Memory B cell (primary cell): Measurements from ENCODE around the gene ANKS4B.

Experiments
- ATAC-seq: fragments of 150-1000 bp; cut with Tn5 transposase; 2 replicates; pipeline ENCODE4 v1.10.0; 2021; ENCODE audit warnings: low read depth, mild to moderate bottlenecking, moderate library complexity
- DNase-seq, 2 donors: peaks; one replicate each; pipeline ENCODE4 v3.0.0; 2022; ENCODE audit warnings: low spot score in 2 of 2
- H3K27ac Mint-ChIP-seq: one replicate; pipeline ENCODE4 v1.8.0; 2022; ENCODE audit warnings: mild to moderate bottlenecking, moderate library complexity, mixed read lengths
- H3K27me3 Mint-ChIP-seq: one replicate; pipeline ENCODE4 v1.8.0; 2022; ENCODE audit warnings: mixed read lengths
- H3K36me3 Mint-ChIP-seq: one replicate; pipeline ENCODE4 v1.8.0; 2022; ENCODE audit warnings: mild to moderate bottlenecking, mixed read lengths
- H3K4me1 Mint-ChIP-seq: one replicate; pipeline ENCODE4 v1.8.0; 2022; ENCODE audit warnings: mixed read lengths
- H3K4me3 Mint-ChIP-seq: one replicate; pipeline ENCODE4 v1.8.0; 2022; ENCODE audit warnings: mild to moderate bottlenecking, moderate library complexity, mixed read lengths
- H3K9me3 Mint-ChIP-seq: one replicate; pipeline ENCODE4 v1.8.0; 2022; ENCODE audit warnings: mixed read lengths

The ANKS4B gene

GRCh38 chr16:21203155-21203797 is 30.2 kb upstream of the ANKS4B start:
- H3K27me3 Mint-ChIP-seq, result peaks cover 18% of the 10 kb centered on the region
- no peak for ATAC-seq

DNA sequence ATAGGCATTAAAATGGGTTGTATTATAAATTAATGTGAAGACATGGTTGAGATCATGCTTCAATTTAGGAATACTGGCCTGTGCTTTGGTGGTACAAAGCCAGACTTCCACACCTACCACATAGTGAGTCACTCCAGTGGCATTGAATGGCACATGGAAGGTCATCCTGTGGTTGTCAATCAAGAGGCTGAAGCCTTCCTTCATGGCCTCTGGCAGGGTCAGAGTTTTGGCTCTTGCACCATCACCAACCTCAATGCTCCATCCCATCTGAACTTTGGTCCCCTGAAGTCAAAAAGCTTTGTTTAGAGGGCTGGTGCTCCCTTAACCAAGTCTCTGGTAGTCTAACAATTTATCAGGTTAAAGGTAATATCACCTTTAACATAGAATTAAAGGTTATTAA is 28.2 kb upstream of the ANKS4B start:
- ATAC-seq (no peak), DNase-seq (no peak)
- Mint-ChIP-seq H3K9me3 (no peaks in the 10 kb centered on the region), H3K4me3 (no peak overlapping the region), H3K36me3 (no peaks in the 10 kb centered on the region), H3K27ac (no peak overlapping the region), H3K27me3 (peaks cover 18% of the 10 kb centered on the region), H3K4me1 (no peaks in the 10 kb centered on the region)

More at GRCh38 chr16:21203155-21203797, 30.2 kb upstream of the ANKS4B start:
- H3K4me3 Mint-ChIP-seq, result no peak overlapping the region
- H3K27ac Mint-ChIP-seq, result no peak overlapping the region
- H3K9me3 Mint-ChIP-seq, result no peaks in the 10 kb centered on the region
- H3K36me3 Mint-ChIP-seq, result no peaks in the 10 kb centered on the region
- no peaks in the 10 kb centered on the region for H3K4me1 Mint-ChIP-seq
- no peak for DNase-seq

DNA sequence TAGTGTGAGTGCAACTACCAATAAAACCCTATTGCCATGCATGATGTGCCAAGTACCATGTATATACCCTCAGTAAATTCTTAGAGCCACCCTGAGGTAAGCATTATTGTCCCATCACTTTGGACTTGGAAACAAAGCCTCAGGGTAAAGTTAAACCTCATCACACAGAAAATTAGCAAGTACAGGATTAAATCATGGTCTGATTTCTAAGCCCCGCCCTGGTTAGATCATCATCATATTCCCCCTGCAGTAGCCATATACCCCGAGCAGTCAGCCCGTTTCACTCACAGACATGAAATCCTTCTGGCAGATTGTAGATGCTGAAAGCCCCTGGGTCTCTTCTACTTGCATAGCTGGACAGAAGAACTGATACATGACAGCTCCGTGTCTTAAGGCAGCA is 26.9 kb upstream of the ANKS4B start:
- no peaks in the 10 kb centered on the region for H3K9me3 Mint-ChIP-seq
- H3K4me1 Mint-ChIP-seq, result no peaks in the 10 kb centered on the region
- no peak for DNase-seq
- no peaks in the 10 kb centered on the region for H3K36me3 Mint-ChIP-seq
- H3K4me3 Mint-ChIP-seq, result no peak overlapping the region
- no peak overlapping the region for H3K27ac Mint-ChIP-seq
- no peak for ATAC-seq
- peaks cover 10% of the 10 kb centered on the region for H3K27me3 Mint-ChIP-seq

DNA sequence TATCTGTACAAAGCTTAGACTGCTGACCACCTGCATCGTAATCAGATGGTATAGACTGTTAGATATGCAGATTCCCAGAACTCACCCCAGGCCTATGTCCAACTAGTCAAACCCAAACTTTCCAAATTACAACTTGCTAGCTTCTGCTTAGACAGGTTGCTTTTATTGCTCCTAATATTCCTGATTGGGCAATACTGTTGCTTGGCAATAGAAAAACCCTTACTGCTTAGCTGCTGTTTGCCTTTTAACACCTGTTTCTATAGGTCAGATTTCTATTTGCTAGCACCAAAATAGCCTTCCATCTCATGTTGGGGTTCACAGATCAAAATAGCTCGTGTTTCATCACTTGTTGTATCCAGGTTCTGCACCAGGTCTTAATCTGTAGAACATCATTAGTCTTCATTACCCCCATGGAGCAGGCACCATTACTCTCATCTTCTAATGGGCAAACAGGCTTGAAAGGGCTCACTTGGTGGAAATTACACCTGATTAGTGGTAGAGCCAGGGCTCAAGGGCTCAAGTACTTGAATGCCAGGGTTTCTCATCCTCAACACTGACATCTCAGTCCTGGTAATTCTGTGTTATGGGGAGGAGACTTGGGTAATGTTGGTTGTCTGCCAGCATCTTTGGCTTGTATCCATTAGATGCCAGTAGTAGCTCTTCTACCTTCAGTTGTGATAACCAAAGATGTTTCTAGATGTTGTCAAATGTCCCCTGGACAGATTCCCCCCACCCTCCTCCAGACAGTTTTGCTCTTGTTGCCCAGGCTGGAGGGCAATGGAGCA is 24.9 kb upstream of the ANKS4B start:
- no peak overlapping the region for H3K27ac Mint-ChIP-seq
- no peaks in the 10 kb centered on the region for H3K36me3 Mint-ChIP-seq
- DNase-seq (no peak), ATAC-seq (no peak)
- H3K9me3 Mint-ChIP-seq, result no peaks in the 10 kb centered on the region
- H3K4me3 Mint-ChIP-seq, result no peak overlapping the region
- peaks cover 5% of the 10 kb centered on the region for H3K27me3 Mint-ChIP-seq
- H3K4me1 Mint-ChIP-seq, result no peaks in the 10 kb centered on the region

GRCh38 chr16:21211486-21211885 is 22.0 kb upstream of the ANKS4B start, which contains the start of gene ZP2:
Gene ZP2, minus strand, starts transcription at chr16:21211574. Its CDS starts 27 bp downstream, at chr16:21211547.
- no peak within 1 kb of the TSS for H3K4me3 Mint-ChIP-seq
- peaks cover 5% of the 10 kb centered on the region for H3K27me3 Mint-ChIP-seq
- DNase-seq (no peak), ATAC-seq (no peak)
- H3K36me3 Mint-ChIP-seq, result no peaks in the 10 kb centered on the region
- H3K9me3 Mint-ChIP-seq, result no peaks in the 10 kb centered on the region
- H3K27ac Mint-ChIP-seq, result no peak within 1 kb of the TSS
- H3K4me1 Mint-ChIP-seq, result no peaks in the 10 kb centered on the region

DNA sequence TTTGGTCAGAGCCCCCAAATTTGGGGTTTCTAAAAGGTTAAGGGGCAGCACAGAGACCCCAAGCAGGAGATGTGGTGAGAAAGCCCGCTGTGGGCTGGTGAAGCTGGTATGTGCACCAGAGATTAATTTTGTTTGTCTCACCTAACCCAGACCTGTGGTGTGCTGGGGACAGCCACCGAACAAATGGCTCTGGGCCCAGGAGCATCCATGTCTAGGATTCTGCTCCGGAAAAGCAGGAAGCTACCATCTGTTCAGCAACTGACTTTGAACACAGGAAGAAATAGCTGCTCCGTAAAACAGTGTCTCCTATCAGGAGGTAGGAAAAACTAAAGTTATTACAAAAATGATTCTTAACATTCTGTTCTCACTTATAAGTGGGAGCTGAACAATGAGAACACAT is 19.4 kb upstream of the ANKS4B start:
- Mint-ChIP-seq H3K9me3 (no peaks in the 10 kb centered on the region), H3K27me3 (peaks cover 5% of the 10 kb centered on the region), H3K27ac (no peak overlapping the region), H3K4me3 (no peak overlapping the region), H3K4me1 (no peaks in the 10 kb centered on the region), H3K36me3 (no peaks in the 10 kb centered on the region)
- DNase-seq (no peak), ATAC-seq (no peak)

DNA sequence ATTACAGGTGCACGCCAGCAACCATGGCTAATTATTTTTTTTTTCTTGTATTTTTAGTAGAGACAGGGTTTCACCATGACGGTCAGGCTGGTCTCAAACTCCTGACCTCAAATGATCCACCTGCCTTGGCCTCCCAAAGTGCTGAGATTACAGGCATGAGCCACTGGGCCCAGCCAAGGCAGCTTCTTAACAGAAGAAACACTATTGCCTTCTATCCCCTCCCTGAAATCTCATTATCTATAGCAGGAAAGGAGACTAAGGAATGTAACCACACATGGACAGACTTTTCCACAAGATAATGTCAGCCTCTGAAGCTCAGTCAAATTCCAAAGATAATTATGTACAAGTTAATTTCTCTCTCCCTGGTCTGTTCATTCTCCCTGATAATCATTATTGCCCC is 16.4 kb upstream of the ANKS4B start:
- ATAC-seq (no peak), DNase-seq (no peak)
- Mint-ChIP-seq H3K4me1 (no peaks in the 10 kb centered on the region), H3K4me3 (no peak overlapping the region), H3K9me3 (no peaks in the 10 kb centered on the region), H3K27ac (no peak overlapping the region), H3K27me3 (peaks cover 6% of the 10 kb centered on the region), H3K36me3 (no peaks in the 10 kb centered on the region)

DNA sequence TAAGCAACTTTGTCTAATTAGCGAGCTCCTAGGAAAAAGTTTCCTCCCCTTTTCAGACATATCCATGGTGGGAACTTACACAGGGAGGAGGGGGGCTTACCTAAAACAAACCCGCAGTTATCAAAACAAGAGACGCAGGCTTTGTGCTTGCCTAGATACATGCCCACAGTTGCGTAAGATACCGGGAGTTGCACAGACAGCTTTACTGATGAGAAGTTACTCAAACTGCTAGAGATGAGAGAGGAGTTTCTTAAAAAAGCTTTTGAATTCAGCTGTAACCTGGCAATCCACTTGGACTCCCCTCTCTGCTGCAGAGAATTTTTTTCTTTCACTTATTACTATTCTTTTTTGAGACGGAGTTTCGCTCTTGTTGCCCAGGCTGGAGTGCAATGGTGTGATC is 15.3 kb upstream of the ANKS4B start:
- Mint-ChIP-seq H3K9me3 (no peaks in the 10 kb centered on the region), H3K27me3 (peaks cover 9% of the 10 kb centered on the region), H3K27ac (no peak overlapping the region), H3K4me1 (peaks cover 3% of the 10 kb centered on the region), H3K36me3 (no peaks in the 10 kb centered on the region), H3K4me3 (no peak overlapping the region)
- ATAC-seq (no peak), DNase-seq (no peak)

- no peak for DNase-seq
- H3K4me1 Mint-ChIP-seq, result peaks cover 3% of the 10 kb centered on the region
- H3K27ac Mint-ChIP-seq, result no peak overlapping the region
- H3K27me3 Mint-ChIP-seq, result peaks cover 9% of the 10 kb centered on the region
- no peaks in the 10 kb centered on the region for H3K36me3 Mint-ChIP-seq
- no peak overlapping the region for H3K4me3 Mint-ChIP-seq
- no peak for ATAC-seq
- H3K9me3 Mint-ChIP-seq, result no peaks in the 10 kb centered on the region
These were observed 13.9 kb upstream of the ANKS4B start for GRCh38 chr16:21219551-21219950.

DNA sequence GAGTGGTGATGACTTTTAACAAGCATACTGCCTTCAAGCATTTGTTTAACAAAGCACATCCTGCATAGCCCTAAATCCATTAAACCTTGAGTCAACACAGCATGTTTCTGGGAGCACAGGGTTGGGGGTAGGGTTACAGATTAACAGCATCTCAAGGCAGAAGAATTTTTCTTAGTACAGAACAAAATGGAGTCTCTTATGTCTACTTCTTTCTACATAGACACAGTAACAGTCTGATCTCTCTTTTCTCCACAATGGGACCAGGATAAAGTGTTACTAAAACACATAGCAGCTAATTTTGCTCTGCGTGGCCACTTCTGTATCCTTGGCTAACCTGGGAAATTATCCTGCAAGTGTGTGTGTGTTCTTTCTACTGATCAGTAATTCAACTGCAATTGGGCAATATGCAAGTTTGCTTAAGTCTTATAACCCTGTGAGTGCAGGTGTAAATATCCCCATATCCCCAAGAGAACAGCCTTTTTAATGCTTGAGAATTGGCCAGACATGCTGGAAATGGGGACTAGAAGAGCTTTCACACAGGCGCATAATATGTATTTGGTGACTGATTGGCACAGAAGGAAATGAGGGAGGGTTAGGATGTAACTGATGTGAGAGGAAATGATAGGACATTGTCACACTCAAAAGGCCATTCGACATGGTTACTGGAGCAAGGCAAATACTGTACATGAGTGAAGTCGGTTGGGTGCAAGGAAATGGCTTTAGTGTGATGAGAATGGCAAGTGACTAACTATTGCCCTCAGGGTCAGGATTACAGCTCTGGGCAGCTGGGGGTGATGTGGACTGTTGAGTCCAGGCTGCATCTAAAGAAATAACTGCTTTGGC is 10.8 kb upstream of the ANKS4B start:
- Mint-ChIP-seq H3K9me3 (no peaks in the 10 kb centered on the region), H3K27ac (no peak overlapping the region), H3K4me1 (peaks cover 6% of the 10 kb centered on the region), H3K36me3 (no peaks in the 10 kb centered on the region), H3K4me3 (no peak overlapping the region), H3K27me3 (peaks cover 11% of the 10 kb centered on the region)
- DNase-seq, result no peak
- no peak for ATAC-seq

- ATAC-seq, result no peak
- Mint-ChIP-seq H3K27ac (no peak overlapping the region), H3K9me3 (no peaks in the 10 kb centered on the region), H3K4me1 (peaks cover 6% of the 10 kb centered on the region), H3K36me3 (no peaks in the 10 kb centered on the region), H3K27me3 (peaks cover 12% of the 10 kb centered on the region), H3K4me3 (no peak overlapping the region)
- no peak for DNase-seq
These were observed 9.7 kb upstream of the ANKS4B start for GRCh38 chr16:21223787-21224186.

GRCh38 chr16:21224800-21225199 is 8.7 kb upstream of the ANKS4B start:
- DNase-seq, result no peak
- Mint-ChIP-seq H3K36me3 (no peaks in the 10 kb centered on the region), H3K27ac (no peak overlapping the region), H3K9me3 (no peaks in the 10 kb centered on the region), H3K27me3 (peaks cover 14% of the 10 kb centered on the region), H3K4me1 (peaks cover 6% of the 10 kb centered on the region), H3K4me3 (no peak overlapping the region)
- ATAC-seq, result no peak

DNA sequence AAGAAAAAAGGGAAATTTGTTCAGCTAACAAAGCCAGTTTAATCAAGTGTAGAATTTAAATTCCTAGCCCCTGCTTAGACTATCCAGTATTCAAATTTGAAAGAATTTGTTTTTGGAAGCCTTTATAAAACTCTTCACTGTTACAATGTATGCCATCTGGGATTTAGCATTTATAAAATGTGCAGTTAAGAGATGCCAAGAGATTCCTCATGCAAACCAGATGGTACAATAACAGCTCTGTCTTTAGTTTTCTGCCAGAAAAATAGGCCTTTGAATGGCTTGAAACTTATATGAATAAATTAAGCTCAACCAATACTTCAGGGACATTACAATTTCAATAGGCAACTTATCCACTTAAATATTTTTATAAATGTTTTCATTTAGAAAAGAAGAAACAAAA is 6.8 kb upstream of the ANKS4B start:
- Mint-ChIP-seq H3K27ac (no peak overlapping the region), H3K4me1 (peaks cover 6% of the 10 kb centered on the region), H3K36me3 (no peaks in the 10 kb centered on the region), H3K9me3 (no peaks in the 10 kb centered on the region), H3K27me3 (peaks cover 13% of the 10 kb centered on the region), H3K4me3 (no peak overlapping the region)
- no peak for DNase-seq
- no peak for ATAC-seq

DNA sequence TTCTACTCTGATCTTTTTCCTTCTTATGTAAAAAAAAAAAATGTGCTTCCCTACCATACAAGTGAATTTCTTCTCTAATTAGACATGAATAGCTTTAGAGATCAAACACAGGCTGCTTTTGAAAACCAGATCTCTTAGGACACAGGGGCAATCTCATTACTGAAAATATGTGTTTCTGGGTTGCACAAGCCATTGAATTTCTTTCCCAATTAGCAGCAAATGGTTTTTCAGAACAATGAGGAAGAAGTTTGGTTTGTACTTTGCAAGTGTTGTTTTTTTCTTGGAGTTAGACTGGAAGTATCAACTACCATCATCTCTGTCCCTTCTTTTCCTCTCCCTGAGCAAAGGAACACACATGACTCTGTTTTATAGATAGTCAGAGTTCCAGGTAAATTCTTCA is 5.6 kb upstream of the ANKS4B start:
- H3K27ac Mint-ChIP-seq, result no peak overlapping the region
- peaks cover 14% of the 10 kb centered on the region for H3K27me3 Mint-ChIP-seq
- no peaks in the 10 kb centered on the region for H3K36me3 Mint-ChIP-seq
- peaks cover 4% of the 10 kb centered on the region for H3K4me1 Mint-ChIP-seq
- no peak overlapping the region for H3K4me3 Mint-ChIP-seq
- H3K9me3 Mint-ChIP-seq, result no peaks in the 10 kb centered on the region
- ATAC-seq (no peak), DNase-seq (no peak)
